Hepatocyte (in vitro differentiated cells): ENCODE measurements around the gene RBAK. TPM values are rescaled to one million over a fixed set of nuclear protein-coding genes. Genes with fewer than 3 reads are reported as not detected.
"Not testable (repeated sequence)": the region's sequence is repeated elsewhere in the genome, so short reads cannot be mapped to it uniquely, and the experiment has no call there.

Experiments used
- DNase-seq: peaks from one replicate; pipeline ENCODE4 v3.0.0-alpha.2; 2016; ENCODE audit warnings: low spot score
- H2AFZ ChIP-seq: fragments of 200-600 bp; sonication (generic); 2 replicates; pipeline ENCODE4 v1.6.0; 2016; ENCODE audit warnings: antibody characterized with exemption, mild to moderate bottlenecking
- H3K27ac ChIP-seq: fragments of 200-600 bp; sonication (generic); 2 replicates; pipeline ENCODE4 v1.5.1; 2016; ENCODE audit warnings: mild to moderate bottlenecking
- H3K27me3 ChIP-seq: fragments of 200-600 bp; sonication (generic); 2 replicates; pipeline ENCODE4 v1.6.1; 2016
- H3K36me3 ChIP-seq: fragments of 200-600 bp; sonication (generic); replicated peaks from 2 replicates; pipeline ENCODE4 v1.5.1; 2016; ENCODE audit warnings: low read depth; ENCODE audit not compliant: insufficient read depth
- H3K4me1 ChIP-seq: fragments of 200-600 bp; sonication (generic); 2 replicates; pipeline ENCODE4 v1.5.1; 2016; ENCODE audit warnings: mild to moderate bottlenecking, moderate library complexity; ENCODE audit not compliant: insufficient read depth
- H3K4me2 ChIP-seq: fragments of 200-600 bp; sonication (generic); 2 replicates; pipeline ENCODE4 v1.6.0; 2016
- H3K4me3 ChIP-seq: fragments of 200-600 bp; sonication (generic); 2 replicates; pipeline ENCODE4 v1.5.1; 2016; ENCODE audit warnings: mild to moderate bottlenecking
- H3K79me2 ChIP-seq: fragments of 200-600 bp; sonication (generic); 2 replicates; pipeline ENCODE4 v1.6.0; 2017; ENCODE audit warnings: mild to moderate bottlenecking
- H3K9me2 ChIP-seq: fragments of 200-600 bp; sonication (generic); replicated peaks from 2 replicates; pipeline ENCODE4 v1.6.0; 2017; ENCODE audit warnings: mild to moderate bottlenecking; ENCODE audit not compliant: insufficient read depth
- H3K9me3 ChIP-seq: fragments of 200-600 bp; sonication (generic); 2 replicates; pipeline ENCODE4 v1.5.1; 2016; ENCODE audit warnings: low read depth, mild to moderate bottlenecking
- H4K20me1 ChIP-seq: fragments of 200-600 bp; sonication (generic); 2 replicates; pipeline ENCODE4 v1.6.0; 2016; ENCODE audit warnings: mild to moderate bottlenecking; ENCODE audit not compliant: insufficient read depth, poor library complexity, severe bottlenecking
- CTCF ChIP-seq: fragments of 200-600 bp; sonication (generic); IDR thresholded peaks from 2 replicates; pipeline ENCODE4 v1.5.1; 2016; ENCODE audit warnings: antibody characterized with exemption, mild to moderate bottlenecking; ENCODE audit not compliant: poor library complexity
- EZH2 ChIP-seq: fragments of 200-600 bp; sonication (generic); IDR thresholded peaks from 2 replicates; pipeline ENCODE4 v1.6.1; 2016; ENCODE audit warnings: antibody characterized with exemption, mild to moderate bottlenecking, borderline replicate concordance
- EZH2phosphoT487 ChIP-seq: fragments of 200-600 bp; sonication (generic); IDR thresholded peaks from one replicate; pipeline ENCODE4 v1.6.1; 2018; ENCODE audit warnings: antibody characterized with exemption, mild to moderate bottlenecking, low read depth, moderate library complexity; ENCODE audit not compliant: unreplicated experiment, severe bottlenecking
- whole genome bisulfite sequencing: methylation state at CpG from one replicate; pipeline ENCODE4 v1.1.6; 2016; ENCODE audit warnings: low lambda C conversion rate; ENCODE audit errors: missing lambda C conversion rate; 5-methylcytosine and 5-hydroxymethylcytosine counted together
- polyA plus RNA-seq: library from polyadenylated mRNA; unstranded; fragments of >200 nt; fragmentation: Nextera tagmentation; extraction: Ambion mirVana; gene quantifications from 2 replicates; pipeline ENCODE4 v1.2.1, GENCODE V29; 2016
- total RNA-seq: library from RNA; depleted of rRNA; stranded (reverse); fragments of >200 nt; gene quantifications from 2 replicates; pipeline ENCODE4 v1.2.3, GENCODE V29; 2014

The RBAK gene
- total and polyA plus RNA-seq, 2 experiments from 2014 or later: 5.2 to 10.9 TPM

GRCh38 chr7:5041047-5041446 is 4.6 kb upstream of the RBAK start:
- DNase-seq: no peak
- Histone ChIP-seq H2AFZ (no peak overlapping the region), H3K4me2 (no peak overlapping the region), H3K79me2 (peaks cover under 1% of the 10 kb centered on the region), H3K4me1 (peaks cover 3% of the 10 kb centered on the region), H4K20me1 (no peaks in the 10 kb centered on the region), H3K4me3 (no peak overlapping the region), H3K9me2 (no peaks in the 10 kb centered on the region), H3K36me3 (no peaks in the 10 kb centered on the region), H3K9me3 (no peaks in the 10 kb centered on the region), H3K27ac (no peak overlapping the region), H3K27me3 (no peaks in the 10 kb centered on the region)
- 87% methylated on average over 5 of the region's 5 CpGs for WGBS
- TF ChIP-seq CTCF (no peak), EZH2 (no peak), EZH2phosphoT487 (no peak)

DNA sequence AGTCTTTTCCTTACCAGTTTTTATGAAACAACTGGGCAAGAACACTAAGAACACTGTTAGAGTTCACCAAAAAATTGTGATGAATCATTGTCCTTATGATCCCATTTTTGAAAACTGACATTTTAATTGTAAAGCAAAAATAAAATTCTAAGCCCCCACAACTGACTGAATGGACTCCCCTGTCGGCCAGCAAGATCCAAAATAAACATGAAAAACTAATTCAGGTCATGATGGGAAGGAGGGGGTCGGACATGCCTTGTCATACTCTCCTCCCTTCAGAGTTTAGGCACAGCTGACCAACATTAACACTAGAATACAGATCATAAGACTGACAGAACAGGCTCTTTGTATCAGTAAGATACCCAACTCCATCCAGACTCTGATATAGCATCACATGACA is 2.0 kb upstream of the RBAK start:
- Histone ChIP-seq H3K27me3 (no peaks in the 10 kb centered on the region), H3K36me3 (peaks cover 4% of the 10 kb centered on the region), H3K4me3 (no peak overlapping the region), H3K9me3 (no peaks in the 10 kb centered on the region), H2AFZ (no peak overlapping the region), H3K9me2 (no peaks in the 10 kb centered on the region), H3K4me1 (peaks cover 6% of the 10 kb centered on the region), H3K27ac (no peak overlapping the region), H4K20me1 (no peaks in the 10 kb centered on the region), H3K79me2 (peaks cover 18% of the 10 kb centered on the region), H3K4me2 (no peak overlapping the region)
- DNase-seq: no peak
- WGBS: 90% methylated on average over 2 of the region's 2 CpGs
- TF ChIP-seq EZH2phosphoT487: no peak
- TF ChIP-seq CTCF: no peak
- TF ChIP-seq EZH2: no peak

DNA sequence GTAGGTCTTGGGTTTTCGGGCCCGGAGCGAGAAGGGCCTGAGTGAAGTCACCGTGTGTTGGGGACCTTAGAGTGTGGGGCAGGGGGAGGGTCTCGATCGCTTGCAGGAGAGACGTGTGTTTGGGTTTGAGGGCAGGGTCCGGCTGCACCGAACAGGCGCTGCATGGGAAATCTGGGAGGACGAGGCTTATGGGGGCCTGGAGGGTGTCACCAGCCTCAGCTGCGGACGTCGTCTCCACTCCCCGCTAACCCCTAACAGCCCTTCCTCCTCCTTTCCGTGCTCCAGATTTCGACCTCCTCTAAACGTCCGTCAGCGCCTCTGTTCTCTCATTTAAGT is 705 bp downstream of the RBAK start:
- WGBS: 3% methylated on average over 20 of the region's 20 CpGs
- Histone ChIP-seq H3K4me2 (peak overlapping the region; percentile 96), H3K27ac (peak overlapping the region; percentile 73), H3K79me2 (peaks cover 38% of the 10 kb centered on the region), H3K36me3 (peaks cover 16% of the 10 kb centered on the region), H2AFZ (peak overlapping the region; percentile 84), H3K4me3 (peak overlapping the region; percentile 96)
- H3K27me3 ChIP-seq, H4K20me1 ChIP-seq, H3K9me3 ChIP-seq, H3K4me1 ChIP-seq, H3K9me2 ChIP-seq, DNase-seq: not testable (repeated sequence)

- not testable (repeated sequence) for H3K4me3 ChIP-seq, H4K20me1 ChIP-seq, H3K4me1 ChIP-seq, H3K9me2 ChIP-seq, H3K27ac ChIP-seq, H2AFZ ChIP-seq, DNase-seq, H3K27me3 ChIP-seq
- Histone ChIP-seq H3K4me2 (peak overlapping the region; percentile 96), H3K9me3 (peaks cover 14% of the 10 kb centered on the region), H3K79me2 (peaks cover 46% of the 10 kb centered on the region), H3K36me3 (peaks cover 16% of the 10 kb centered on the region)
- 100% methylated on average over 2 of the region's 2 CpGs for WGBS
Measured at GRCh38 chr7:5047127-5047526, 1.5 kb downstream of the RBAK start.

DNA sequence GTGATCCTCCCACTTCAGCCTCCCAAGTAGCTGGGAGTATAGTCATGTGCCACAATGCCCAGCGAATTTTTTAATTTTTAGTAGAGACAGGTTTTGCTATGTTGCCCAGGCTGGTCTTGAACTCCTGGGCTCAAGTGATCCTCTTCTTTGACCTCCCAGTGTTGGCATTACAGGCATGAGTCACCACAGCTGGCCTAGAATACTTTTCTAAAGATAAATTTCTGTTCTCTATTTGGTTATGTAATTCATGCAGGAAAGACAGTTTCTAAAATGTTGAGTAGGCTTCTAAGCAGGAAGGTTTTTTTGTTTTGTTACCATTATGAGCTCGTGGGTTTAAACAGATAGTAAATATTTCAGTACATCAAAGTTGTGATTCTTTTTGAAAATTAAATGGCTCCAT is 5.0 kb downstream of the RBAK start:
- no peak for TF ChIP-seq CTCF
- TF ChIP-seq EZH2: no peak
- TF ChIP-seq EZH2phosphoT487: no peak
- Histone ChIP-seq H3K36me3 (peaks cover 16% of the 10 kb centered on the region), H3K27me3 (no peaks in the 10 kb centered on the region), H2AFZ (no peak overlapping the region), H3K9me2 (no peaks in the 10 kb centered on the region), H3K4me1 (peaks cover 3% of the 10 kb centered on the region), H3K4me2 (no peak overlapping the region), H3K27ac (no peak overlapping the region), H4K20me1 (no peaks in the 10 kb centered on the region), H3K4me3 (no peak overlapping the region), H3K79me2 (peaks cover 72% of the 10 kb centered on the region), H3K9me3 (peaks cover 35% of the 10 kb centered on the region)
- DNase-seq: no peak
- WGBS: 98% methylated on average over 2 of the region's 2 CpGs

GRCh38 chr7:5051731-5052130 is 6.1 kb downstream of the RBAK start:
- H3K4me3 ChIP-seq, H4K20me1 ChIP-seq, H3K4me2 ChIP-seq, H3K27me3 ChIP-seq, DNase-seq, H3K9me2 ChIP-seq, H3K4me1 ChIP-seq, H3K27ac ChIP-seq, H2AFZ ChIP-seq: not testable (repeated sequence)
- Histone ChIP-seq H3K9me3 (peaks cover 43% of the 10 kb centered on the region), H3K79me2 (peaks cover 68% of the 10 kb centered on the region), H3K36me3 (peaks cover 16% of the 10 kb centered on the region)
